K562 (cell line): ENCODE data around the gene OSTF1. TPM values are rescaled to one million over a fixed set of nuclear protein-coding genes. Genes with fewer than 3 reads are reported as not detected.

ENCODE experiments used
- ARID2 ChIP-seq: fragments of 450-650 bp; IDR thresholded peaks from 2 replicates; pipeline ENCODE4 v1.6.1; 2017; ENCODE audit warnings: antibody characterized with exemption, mild to moderate bottlenecking
- CLOCK ChIP-seq: fragments of 250-450 bp; sonication (Bioruptor Pico); IDR thresholded peaks from 2 replicates; pipeline ENCODE4 v1.4.0; 2020; ENCODE audit warnings: mild to moderate bottlenecking, moderate library complexity, borderline replicate concordance
- ELK3 ChIP-seq: fragments of 450-650 bp; formaldehyde crosslinking; IDR thresholded peaks from 2 replicates; pipeline ENCODE4 v1.4.0; 2020; ENCODE audit warnings: mild to moderate bottlenecking
- FIP1L1 ChIP-seq: fragments of 200-400 bp; formaldehyde crosslinking; IDR thresholded peaks from 2 replicates; pipeline ENCODE4 v1.6.1; 2018; ENCODE audit warnings: mild to moderate bottlenecking, low read depth, low read length; ENCODE audit not compliant: poor library complexity, severe bottlenecking
- FOXJ3 ChIP-seq: sonication (generic); formaldehyde crosslinking; IDR thresholded peaks from 2 replicates; pipeline ENCODE4 v1.4.0; 2020; ENCODE audit warnings: mild to moderate bottlenecking, missing genetic modification reagents
- HES1 ChIP-seq: fragments of 450-650 bp; IDR thresholded peaks from 2 replicates; pipeline ENCODE4 v1.6.1; 2016; ENCODE audit warnings: low read depth, mild to moderate bottlenecking, moderate library complexity
- KAT2B ChIP-seq: IDR thresholded peaks from one replicate; pipeline ENCODE4 v1.6.1; 2012; ENCODE audit warnings: low read depth, mild to moderate bottlenecking, control low read depth, inconsistent platforms, low read length, moderate library complexity
- TARDBP ChIP-seq: fragments of 450-650 bp; IDR thresholded peaks from 2 replicates; pipeline ENCODE4 v1.6.1; 2016
- TBL1XR1 ChIP-seq, 2 experiments: IDR thresholded peaks; 2 replicates each; pipeline ENCODE4 v1.6.1; 2012; ENCODE audit warnings: improper control_type of control experiment in 2 of 2, low read length in 2 of 2, mild to moderate bottlenecking in 1 of 2
- polyA plus RNA-seq, 8 experiments: library from polyadenylated mRNA; depleted of rRNA in 4 of 8; stranded (reverse) in 5 of 8; unstranded in 3 of 8; fragments of >200 nt; fragmentation: Nextera tagmentation in 2 of 8; fragmentation: Illumina TruSeq in 1 of 8; extraction: Ambion mirVana in 2 of 8; extraction: Trizol in 1 of 8; gene quantifications; 2 replicates each; pipeline versions ENCODE4 v1.2.1 to v1.2.3, GENCODE V29; 2011 to 2014; ENCODE audit warnings: inconsistent platforms in 1 of 8, missing spikeins in 1 of 8
- total RNA-seq, 7 experiments: library from RNA; depleted of rRNA in 6 of 7; stranded (reverse); fragments of >200 nt in 6 of 7; fragmentation: Illumina TruSeq in 2 of 7; extraction: Trizol in 2 of 7; gene quantifications; 2 replicates each; pipeline versions ENCODE4 v1.2.1 to v1.2.3, GENCODE V29; 2011 to 2021; ENCODE audit warnings: low replicate concordance in 1 of 7
- TF ChIP-seq, protein P1 (sequence below): fragments of 250-450 bp; sonication (Bioruptor Pico); IDR thresholded peaks from 2 replicates; pipeline ENCODE4 v1.8.0; 2021; ENCODE audit warnings: moderate library complexity, mild to moderate bottlenecking, inconsistent platforms

The OSTF1 gene
- total and polyA plus RNA-seq, 9 of the 15 experiments (the other 6 are each of a cell fraction or from before 2014, with no cell fraction given), result 15.0 to 37.3 (median 23.0) TPM

- TF ChIP-seq, protein P1, sequence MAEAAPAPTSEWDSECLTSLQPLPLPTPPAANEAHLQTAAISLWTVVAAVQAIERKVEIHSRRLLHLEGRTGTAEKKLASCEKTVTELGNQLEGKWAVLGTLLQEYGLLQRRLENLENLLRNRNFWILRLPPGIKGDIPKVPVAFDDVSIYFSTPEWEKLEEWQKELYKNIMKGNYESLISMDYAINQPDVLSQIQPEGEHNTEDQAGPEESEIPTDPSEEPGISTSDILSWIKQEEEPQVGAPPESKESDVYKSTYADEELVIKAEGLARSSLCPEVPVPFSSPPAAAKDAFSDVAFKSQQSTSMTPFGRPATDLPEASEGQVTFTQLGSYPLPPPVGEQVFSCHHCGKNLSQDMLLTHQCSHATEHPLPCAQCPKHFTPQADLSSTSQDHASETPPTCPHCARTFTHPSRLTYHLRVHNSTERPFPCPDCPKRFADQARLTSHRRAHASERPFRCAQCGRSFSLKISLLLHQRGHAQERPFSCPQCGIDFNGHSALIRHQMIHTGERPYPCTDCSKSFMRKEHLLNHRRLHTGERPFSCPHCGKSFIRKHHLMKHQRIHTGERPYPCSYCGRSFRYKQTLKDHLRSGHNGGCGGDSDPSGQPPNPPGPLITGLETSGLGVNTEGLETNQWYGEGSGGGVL (CRISPR knock-in tag), result no peak
- TF ChIP-seq ARID2 (no peak), KAT2B (no peak), CLOCK (CRISPR knock-in tag) (no peak), FOXJ3 (CRISPR knock-in tag) (no peak), TARDBP (no peak), FIP1L1 (no peak), ELK3 (CRISPR knock-in tag) (no peak), HES1 (no peak), TBL1XR1 (IDR thresholded peaks at IDR 0.05; ENCODE audit: low read length in 2 of 2) (no peak)
- TF ChIP-seq, all 486 proteins: peak for 21
Observed at GRCh38 chr9:75181750-75182149, 93.4 kb downstream of the OSTF1 start (continued).
